Uterus (tissue), 4 donors: ENCODE results near the gene ACTN3. TPM values are rescaled to one million over a fixed set of nuclear protein-coding genes. Genes with fewer than 3 reads are reported as not detected.

Experiments used
- DNase-seq, 2 donors: peaks; one replicate each; pipeline ENCODE4 v3.0.0-alpha.2; 2019 to 2020
- H3K27ac ChIP-seq, 2 donors: fragments of 200-600 bp; sonication (generic); 1 replicate in 1 of 2; 2 replicates in 1 of 2; pipeline ENCODE4 v1.5.1; 2016 to 2018
- H3K27me3 ChIP-seq, 2 donors: fragments of 200-600 bp; sonication (generic); one replicate each; pipeline ENCODE4 v1.5.1; 2018 to 2019; ENCODE audit warnings: control low read depth in 1 of 2
- H3K36me3 ChIP-seq, 2 donors: fragments of 200-600 bp; sonication (generic); one replicate each; pipeline ENCODE4 v1.5.1; 2019; ENCODE audit warnings: control low read depth in 1 of 2
- H3K4me1 ChIP-seq, 2 donors: fragments of 200-600 bp; sonication (generic); one replicate each; pipeline ENCODE4 v1.5.1; 2018 to 2019; ENCODE audit warnings: control low read depth in 1 of 2
- H3K4me3 ChIP-seq, 2 donors: fragments of 200-600 bp; sonication (generic); 1 replicate in 1 of 2; 2 replicates in 1 of 2; pipeline ENCODE4 v1.5.1; 2018 to 2019; ENCODE audit warnings: mild to moderate bottlenecking in 1 of 2
- H3K9me3 ChIP-seq, 2 donors: fragments of 200-600 bp; sonication (generic); one replicate each; pipeline ENCODE4 v1.5.1; 2019; ENCODE audit warnings: control low read depth in 1 of 2
- POLR2A ChIP-seq, 2 donors: fragments of 450-650 bp; IDR thresholded peaks; one replicate each; pipeline ENCODE4 v1.6.1; 2016; ENCODE audit warnings: antibody characterized with exemption in 2 of 2, mild to moderate bottlenecking in 1 of 2, moderate library complexity in 1 of 2
- intact Hi-C: fragments of 100-400 bp; cut with DNase I; formaldehyde crosslinking; loops from one replicate; pipeline ENCODE4 v1.15.1; 2023; ENCODE audit warnings: low total_unique reads
- total RNA-seq, 4 donors: library from RNA; depleted of rRNA in 3 of 4; stranded (reverse); fragments of >200 nt in 3 of 4; gene quantifications; one replicate each; pipeline versions ENCODE4 v1.1.0 to v1.2.4, GENCODE V29; 2014 to 2023
- TF ChIP-seq, protein P1 (sequence below), 4 experiments: fragments of 200-600 bp in 2 of 4; fragments of 450-650 bp in 2 of 4; sonication (generic) in 2 of 4; IDR thresholded peaks; one replicate each; pipeline ENCODE4 v1.5.1; 2016 to 2019; ENCODE audit warnings: antibody characterized with exemption in 4 of 4, mild to moderate bottlenecking in 2 of 4, moderate library complexity in 1 of 4
- donor health status: DM: yes; HTN: yes; CAD: no.

The ACTN3 gene
- total RNA-seq, 4 donors from 2014 or later: 0.46 TPM; not detected in 3

DNA sequence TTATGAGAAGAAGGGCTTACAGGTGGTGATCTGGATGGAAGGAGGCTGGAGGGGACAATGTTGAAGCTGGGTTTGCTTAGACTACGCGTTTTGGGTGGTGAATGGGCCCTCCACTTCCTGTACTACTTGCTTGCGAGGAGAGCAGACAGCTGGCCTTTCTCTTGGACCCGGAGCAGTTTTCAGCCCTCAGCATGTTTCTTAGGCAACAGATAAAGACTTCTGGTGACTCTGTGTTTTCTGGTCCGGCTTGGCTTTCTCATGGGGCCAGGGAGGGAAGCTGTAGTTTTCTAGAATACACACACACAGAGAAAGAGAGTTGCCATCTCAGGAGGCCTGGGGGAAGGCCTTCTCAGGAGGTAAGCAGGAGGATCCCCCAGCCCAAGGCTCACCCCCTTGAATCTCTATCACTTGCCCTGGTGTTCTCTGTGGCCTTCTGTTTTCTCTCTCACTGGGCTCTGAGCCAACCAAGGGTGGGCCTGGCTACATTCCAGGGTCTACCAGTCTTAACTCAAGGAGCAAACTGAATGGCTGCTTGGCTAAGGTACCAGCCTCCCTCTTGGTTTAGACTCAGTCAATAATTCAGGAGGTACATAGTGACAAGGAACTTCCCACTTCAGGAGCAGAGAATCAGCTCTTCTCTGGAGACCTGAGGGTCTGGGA, 48.7 kb downstream of the ACTN3 start:
- H3K9me3 ChIP-seq: no peaks in the 10 kb centered on the region
- DNase-seq: no peak
- H3K4me3 ChIP-seq: no peak overlapping the region
- H3K27ac ChIP-seq: no peak overlapping the region
- peaks cover 0 to 8% of the 10 kb centered on the region in 2 donors for H3K4me1 ChIP-seq
- no peaks in the 10 kb centered on the region for H3K27me3 ChIP-seq
- no peaks in the 10 kb centered on the region for H3K36me3 ChIP-seq
- TF ChIP-seq, protein P1, sequence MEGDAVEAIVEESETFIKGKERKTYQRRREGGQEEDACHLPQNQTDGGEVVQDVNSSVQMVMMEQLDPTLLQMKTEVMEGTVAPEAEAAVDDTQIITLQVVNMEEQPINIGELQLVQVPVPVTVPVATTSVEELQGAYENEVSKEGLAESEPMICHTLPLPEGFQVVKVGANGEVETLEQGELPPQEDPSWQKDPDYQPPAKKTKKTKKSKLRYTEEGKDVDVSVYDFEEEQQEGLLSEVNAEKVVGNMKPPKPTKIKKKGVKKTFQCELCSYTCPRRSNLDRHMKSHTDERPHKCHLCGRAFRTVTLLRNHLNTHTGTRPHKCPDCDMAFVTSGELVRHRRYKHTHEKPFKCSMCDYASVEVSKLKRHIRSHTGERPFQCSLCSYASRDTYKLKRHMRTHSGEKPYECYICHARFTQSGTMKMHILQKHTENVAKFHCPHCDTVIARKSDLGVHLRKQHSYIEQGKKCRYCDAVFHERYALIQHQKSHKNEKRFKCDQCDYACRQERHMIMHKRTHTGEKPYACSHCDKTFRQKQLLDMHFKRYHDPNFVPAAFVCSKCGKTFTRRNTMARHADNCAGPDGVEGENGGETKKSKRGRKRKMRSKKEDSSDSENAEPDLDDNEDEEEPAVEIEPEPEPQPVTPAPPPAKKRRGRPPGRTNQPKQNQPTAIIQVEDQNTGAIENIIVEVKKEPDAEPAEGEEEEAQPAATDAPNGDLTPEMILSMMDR (IDR thresholded peaks at IDR 0.05): no peak
- TF ChIP-seq POLR2A (IDR thresholded peaks at IDR 0.05): no peak
- intact Hi-C loops: no loop called here

DNA sequence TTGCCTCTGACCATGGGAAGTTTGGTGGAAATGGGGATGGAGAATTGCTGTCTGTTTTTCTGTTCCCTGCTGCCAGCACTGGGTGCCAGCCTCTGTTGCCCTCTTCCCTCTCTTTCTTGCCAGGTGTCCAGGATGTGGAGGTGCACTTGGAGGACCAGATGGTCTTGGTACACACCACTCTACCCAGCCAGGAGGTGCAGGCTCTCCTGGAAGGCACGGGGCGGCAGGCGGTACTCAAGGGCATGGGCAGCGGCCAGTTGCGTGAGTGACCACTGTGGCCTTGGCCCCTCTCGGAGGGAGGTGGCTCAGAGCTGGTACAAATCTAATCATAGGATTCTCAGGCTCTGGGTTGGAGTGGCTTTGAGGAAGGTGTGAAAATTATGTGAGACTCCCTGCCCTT, 52.3 kb downstream of the ACTN3 start:
- no peak for DNase-seq
- TF ChIP-seq, protein P1 (IDR thresholded peaks at IDR 0.05): no peak
- TF ChIP-seq POLR2A (IDR thresholded peaks at IDR 0.05): no peak
- H3K9me3 ChIP-seq: no peaks in the 10 kb centered on the region
- H3K4me3 ChIP-seq: no peak overlapping the region
- H3K4me1 ChIP-seq: peaks cover 0 to 1% of the 10 kb centered on the region in 2 donors
- intact Hi-C loops: no loop called here
- H3K36me3 ChIP-seq: no peaks in the 10 kb centered on the region
- H3K27ac ChIP-seq: no peak overlapping the region
- H3K27me3 ChIP-seq: no peaks in the 10 kb centered on the region

DNA sequence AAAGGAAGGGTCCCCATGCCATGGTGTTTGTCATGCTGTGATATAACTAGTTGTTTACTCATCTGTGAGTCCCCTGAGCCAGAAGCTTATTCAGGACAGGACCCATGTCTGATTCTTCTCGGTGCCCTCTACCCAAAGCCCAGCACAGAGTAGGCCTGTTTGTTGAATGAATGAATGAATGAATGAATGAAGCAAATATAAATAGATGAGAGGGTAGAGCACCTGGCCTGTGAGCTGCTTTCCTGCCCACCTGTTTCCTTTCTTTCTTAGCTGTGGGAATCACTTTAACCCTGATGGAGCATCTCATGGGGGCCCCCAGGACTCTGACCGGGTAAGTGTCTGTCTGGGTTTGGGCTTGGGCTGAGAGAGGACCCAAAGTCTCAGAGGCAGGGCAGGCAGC, 53.5 kb downstream of the ACTN3 start:
- intact Hi-C loops: no loop called here
- no peak overlapping the region for H3K27ac ChIP-seq
- no peaks in the 10 kb centered on the region for H3K4me1 ChIP-seq
- no peaks in the 10 kb centered on the region for H3K27me3 ChIP-seq
- no peaks in the 10 kb centered on the region for H3K36me3 ChIP-seq
- DNase-seq: no peak
- H3K9me3 ChIP-seq: no peaks in the 10 kb centered on the region
- no peak overlapping the region for H3K4me3 ChIP-seq
- TF ChIP-seq, protein P1 (IDR thresholded peaks at IDR 0.05): no peak
- TF ChIP-seq POLR2A (IDR thresholded peaks at IDR 0.05): no peak

DNA sequence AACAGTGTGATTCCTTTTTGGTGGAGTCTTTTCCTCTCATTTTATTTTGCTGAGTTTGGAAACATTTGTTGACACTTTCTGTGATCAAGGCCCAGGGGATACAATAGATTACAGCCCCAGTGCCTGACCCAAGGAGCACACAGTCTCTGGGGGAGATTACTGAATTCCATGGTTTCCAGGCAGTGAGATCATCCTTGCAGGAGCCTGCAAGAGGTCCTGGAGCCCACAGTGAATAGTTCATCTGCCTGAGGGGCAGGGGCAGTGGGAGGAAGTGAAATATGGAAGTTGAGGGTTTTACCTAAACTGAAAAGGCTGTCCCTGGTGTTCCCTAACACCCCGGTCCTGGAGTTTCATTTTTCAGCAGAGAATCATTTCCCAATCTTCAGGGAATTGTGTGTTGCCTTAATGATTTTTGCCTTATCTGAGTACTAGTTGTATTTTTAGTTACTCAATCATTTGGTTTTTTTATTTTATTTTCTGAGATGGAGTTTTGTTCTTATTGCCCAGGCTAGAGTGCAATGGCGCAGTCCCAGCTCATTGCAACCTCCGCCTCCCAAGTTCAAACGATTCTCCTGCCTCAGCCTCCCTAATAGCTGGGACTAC, 54.0 kb downstream of the ACTN3 start:
- DNase-seq: no peak
- TF ChIP-seq, protein P1 (IDR thresholded peaks at IDR 0.05): no peak
- TF ChIP-seq POLR2A (IDR thresholded peaks at IDR 0.05): no peak
- Histone ChIP-seq H3K27me3 (no peaks in the 10 kb centered on the region), H3K27ac (no peak overlapping the region), H3K4me1 (no peaks in the 10 kb centered on the region), H3K36me3 (no peaks in the 10 kb centered on the region), H3K9me3 (no peaks in the 10 kb centered on the region), H3K4me3 (no peak overlapping the region)
- intact Hi-C loops: no loop called here

DNA sequence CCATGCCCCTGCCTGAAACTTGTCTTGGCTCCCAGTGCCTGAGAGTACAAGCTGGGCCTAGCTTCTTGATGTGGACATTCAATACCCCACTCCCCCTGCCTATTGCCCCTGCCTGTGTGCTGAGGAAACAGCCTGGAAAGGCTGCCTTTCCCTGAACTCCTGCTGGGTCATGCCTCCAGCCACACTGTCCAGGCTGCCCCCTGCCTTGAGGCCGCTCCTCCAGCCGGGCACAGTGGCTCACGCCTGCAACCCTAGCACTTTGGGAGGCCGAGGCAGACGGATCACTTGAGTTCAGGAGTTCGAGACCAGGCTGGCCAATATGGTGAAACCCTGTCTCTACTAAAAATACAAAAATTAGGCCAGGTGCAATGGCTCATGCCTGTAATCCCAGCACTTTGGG, 56.4 kb downstream of the ACTN3 start:
- intact Hi-C loops: no loop called here
- H3K36me3 ChIP-seq: no peaks in the 10 kb centered on the region
- no peak overlapping the region for H3K4me3 ChIP-seq
- no peaks in the 10 kb centered on the region for H3K27me3 ChIP-seq
- TF ChIP-seq POLR2A (IDR thresholded peaks at IDR 0.05): no peak
- TF ChIP-seq, protein P1 (IDR thresholded peaks at IDR 0.05): no peak
- peaks cover 0 to 4% of the 10 kb centered on the region in 2 donors for H3K4me1 ChIP-seq
- no peak for DNase-seq
- H3K9me3 ChIP-seq: no peaks in the 10 kb centered on the region
- no peak overlapping the region for H3K27ac ChIP-seq
